OCI-LY7 (cell line): ENCODE data around the gene PITPNB.

Experiments
- EZH2phosphoT487 ChIP-seq: fragments of 200-600 bp; sonication (generic); IDR thresholded peaks from 2 replicates; pipeline ENCODE4 v1.6.1; 2018; ENCODE audit warnings: low read depth, borderline replicate concordance, mild to moderate bottlenecking, mixed run types, antibody characterized with exemption, low read length, moderate library complexity, mixed read lengths
- TF ChIP-seq, protein P1 (sequence below): fragments of 200-600 bp; sonication (generic); conservative IDR thresholded peaks from 2 replicates; pipeline ENCODE4 v1.5.1; 2014; ENCODE audit warnings: mild to moderate bottlenecking, antibody characterized with exemption, low read length, moderate library complexity, mixed read lengths

- TF ChIP-seq, protein P1, sequence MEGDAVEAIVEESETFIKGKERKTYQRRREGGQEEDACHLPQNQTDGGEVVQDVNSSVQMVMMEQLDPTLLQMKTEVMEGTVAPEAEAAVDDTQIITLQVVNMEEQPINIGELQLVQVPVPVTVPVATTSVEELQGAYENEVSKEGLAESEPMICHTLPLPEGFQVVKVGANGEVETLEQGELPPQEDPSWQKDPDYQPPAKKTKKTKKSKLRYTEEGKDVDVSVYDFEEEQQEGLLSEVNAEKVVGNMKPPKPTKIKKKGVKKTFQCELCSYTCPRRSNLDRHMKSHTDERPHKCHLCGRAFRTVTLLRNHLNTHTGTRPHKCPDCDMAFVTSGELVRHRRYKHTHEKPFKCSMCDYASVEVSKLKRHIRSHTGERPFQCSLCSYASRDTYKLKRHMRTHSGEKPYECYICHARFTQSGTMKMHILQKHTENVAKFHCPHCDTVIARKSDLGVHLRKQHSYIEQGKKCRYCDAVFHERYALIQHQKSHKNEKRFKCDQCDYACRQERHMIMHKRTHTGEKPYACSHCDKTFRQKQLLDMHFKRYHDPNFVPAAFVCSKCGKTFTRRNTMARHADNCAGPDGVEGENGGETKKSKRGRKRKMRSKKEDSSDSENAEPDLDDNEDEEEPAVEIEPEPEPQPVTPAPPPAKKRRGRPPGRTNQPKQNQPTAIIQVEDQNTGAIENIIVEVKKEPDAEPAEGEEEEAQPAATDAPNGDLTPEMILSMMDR: no peak
- no peak for TF ChIP-seq EZH2phosphoT487
Observed at GRCh38 chr22:27896245-27896644, 22.8 kb downstream of the PITPNB start.
